CD14-positive monocyte (primary cell): ENCODE data around the gene PEX16. TPM values are rescaled to one million over a fixed set of nuclear protein-coding genes. Genes with fewer than 3 reads are reported as not detected.
A peak's percentile ranks its signal among the peaks of the same experiment; 100 is the strongest.

Source experiments
- DNase-seq, 3 donors: peaks; one replicate each; pipeline ENCODE4 v3.0.0-alpha.2; 2011 to 2022
- H2AFZ ChIP-seq: 2 replicates; pipeline ENCODE4 v1.6.0; 2012; ENCODE audit warnings: mild to moderate bottlenecking, low read depth, low read length, inconsistent platforms; ENCODE audit not compliant: insufficient read depth, poor library complexity, severe bottlenecking
- H3K27ac ChIP-seq, 2 donors: 1 replicate in 1 of 2; 2 replicates in 1 of 2; pipeline ENCODE4 v1.5.1; 2012 to 2013; ENCODE audit warnings: low read length in 2 of 2, control low read depth in 1 of 2, inconsistent platforms in 1 of 2, low read depth in 1 of 2, mild to moderate bottlenecking in 1 of 2
- H3K27me3 ChIP-seq, 2 donors: one replicate each; pipeline versions ENCODE4 v1.6.0 to v1.6.1; 2011 to 2013; ENCODE audit warnings: low read length in 2 of 2; ENCODE audit not compliant: control insufficient read depth in 2 of 2, insufficient read depth in 2 of 2
- H3K36me3 ChIP-seq, 2 donors: replicated peaks in 1 of 2; 1 replicate in 1 of 2; 2 replicates in 1 of 2; pipeline versions ENCODE4 v1.5.1 to v1.6.1; 2012 to 2013; ENCODE audit warnings: low read length in 2 of 2, control low read depth in 1 of 2, inconsistent platforms in 1 of 2, mild to moderate bottlenecking in 1 of 2; ENCODE audit not compliant: insufficient read depth in 2 of 2, control insufficient read depth in 1 of 2
- H3K4me1 ChIP-seq, 2 donors: 1 replicate in 1 of 2; 2 replicates in 1 of 2; pipeline versions ENCODE4 v1.5.1 to v1.6.1; 2012 to 2013; ENCODE audit warnings: low read length in 2 of 2, control low read depth in 1 of 2, inconsistent platforms in 1 of 2, mild to moderate bottlenecking in 1 of 2, moderate library complexity in 1 of 2; ENCODE audit not compliant: insufficient read depth in 2 of 2, control insufficient read depth in 1 of 2
- H3K4me2 ChIP-seq: replicated peaks from 2 replicates; pipeline ENCODE3; 2012; ENCODE audit warnings: low read length, moderate library complexity, mild to moderate bottlenecking; ENCODE audit not compliant: poor library complexity, severe bottlenecking; ENCODE audit errors: extremely low read depth
- H3K4me3 ChIP-seq, 3 experiments: fragments of 200-600 bp in 1 of 3; sonication (generic) in 1 of 3; replicated peaks in 1 of 3; 1 replicate in 2 of 3; 2 replicates in 1 of 3; pipeline ENCODE4 v1.5.1; 2011 to 2013; ENCODE audit warnings: low read length in 3 of 3, mild to moderate bottlenecking in 3 of 3, control low read depth in 2 of 3, low read depth in 2 of 3, inconsistent platforms in 1 of 3, moderate library complexity in 1 of 3
- H3K79me2 ChIP-seq: 2 replicates; pipeline ENCODE4 v1.6.0; 2012; ENCODE audit warnings: mild to moderate bottlenecking, control low read depth, inconsistent platforms, low read length, moderate library complexity; ENCODE audit not compliant: insufficient read depth
- H3K9ac ChIP-seq: 2 replicates; pipeline ENCODE4 v1.6.0; 2017; ENCODE audit warnings: low read length, mild to moderate bottlenecking; ENCODE audit not compliant: insufficient read depth, poor library complexity, severe bottlenecking
- H3K9me3 ChIP-seq, 2 donors: replicated peaks in 1 of 2; 1 replicate in 1 of 2; 2 replicates in 1 of 2; pipeline versions ENCODE4 v1.5.1 to v1.6.1; 2012 to 2013; ENCODE audit warnings: low read length in 2 of 2, control low read depth in 1 of 2; ENCODE audit not compliant: control insufficient read depth in 1 of 2, insufficient read depth in 1 of 2
- H4K20me1 ChIP-seq: 2 replicates; pipeline ENCODE4 v1.6.0; 2012; ENCODE audit warnings: mild to moderate bottlenecking, low read length, control low read depth, moderate library complexity; ENCODE audit not compliant: insufficient read depth
- H3K27ac Mint-ChIP-seq, 7 donors: one replicate each; pipeline ENCODE4 v1.8.0; 2020; ENCODE audit warnings: mild to moderate bottlenecking in 7 of 7, mixed read lengths in 7 of 7, moderate library complexity in 6 of 7, inconsistent platforms in 2 of 7
- H3K27me3 Mint-ChIP-seq, 3 donors: one replicate each; pipeline ENCODE4 v1.8.0; 2021 to 2022; ENCODE audit warnings: low read depth in 3 of 3, mild to moderate bottlenecking in 3 of 3, mixed read lengths in 3 of 3, moderate library complexity in 3 of 3, inconsistent platforms in 1 of 3
- H3K36me3 Mint-ChIP-seq, 2 donors: one replicate each; pipeline ENCODE4 v1.8.0; 2020; ENCODE audit warnings: mixed read lengths in 2 of 2, inconsistent platforms in 1 of 2, mild to moderate bottlenecking in 1 of 2
- H3K4me1 Mint-ChIP-seq: one replicate; pipeline ENCODE4 v1.8.0; 2020; ENCODE audit warnings: mild to moderate bottlenecking, mixed read lengths
- H3K4me3 Mint-ChIP-seq, 2 donors: one replicate each; pipeline ENCODE4 v1.8.0; 2020; ENCODE audit warnings: mild to moderate bottlenecking in 2 of 2, mixed read lengths in 2 of 2, moderate library complexity in 1 of 2
- H3K9me3 Mint-ChIP-seq, 7 donors: one replicate each; pipeline ENCODE4 v1.8.0; 2020 to 2022; ENCODE audit warnings: mixed read lengths in 7 of 7, mild to moderate bottlenecking in 6 of 7, moderate library complexity in 6 of 7, inconsistent platforms in 2 of 7
- CTCF ChIP-seq: fragments of 200-600 bp; IDR thresholded peaks from one replicate; pipeline ENCODE4 v1.8.0; 2022; ENCODE audit warnings: antibody characterized with exemption, mild to moderate bottlenecking
- WGBS: methylation state at CpG from one replicate; pipeline ENCODE4 v1.1.5; 2013; ENCODE audit warnings: missing lambda C conversion rate; ENCODE audit not compliant: insufficient coverage; 5-methylcytosine and 5-hydroxymethylcytosine counted together
- intact Hi-C, 2 donors: fragments of 100-400 bp; cut with micrococcal nuclease; formaldehyde crosslinking; loops; one replicate each; pipeline versions ENCODE4 v1.15.0 to v1.15.1; 2023
- polyA plus RNA-seq, 3 donors: library from polyadenylated mRNA; depleted of rRNA in 1 of 3; unstranded in 2 of 3; stranded (reverse) in 1 of 3; fragments of 300-500 nt in 2 of 3; fragments of >200 nt in 1 of 3; fragmentation: Illumina TruSeq in 2 of 3; gene quantifications; 1 replicate in 2 of 3; 2 replicates in 1 of 3; pipeline ENCODE4 v1.2.3, GENCODE V29; 2012 to 2021

Gene PEX16
- polyA plus RNA-seq, 3 donors: 33.8 to 46.1 (median 35.1) TPM

- Mint-ChIP-seq H3K36me3 (peaks cover 19 to 24% of the 10 kb centered on the region in 2 donors), H3K4me3 (no peak overlapping the region), H3K4me1 (peaks cover 40% of the 10 kb centered on the region), H3K27me3 (peaks cover 19 to 35% (median 30%) of the 10 kb centered on the region in 3 donors), H3K9me3 (peaks cover 0 to 10% (median 6%) of the 10 kb centered on the region in 7 donors), H3K27ac (peak overlapping the region in 1 of 7 donors; percentile 75)
- Histone ChIP-seq H4K20me1 (peaks cover 15% of the 10 kb centered on the region), H3K9me3 (no peaks in the 10 kb centered on the region), H3K4me1 (peaks cover 20 to 35% of the 10 kb centered on the region in 2 donors), H3K79me2 (peaks cover 26% of the 10 kb centered on the region), H3K4me3 (no peak overlapping the region), H3K27me3 (peaks cover 6 to 23% of the 10 kb centered on the region in 2 donors), H2AFZ (no peak overlapping the region), H3K27ac (no peak overlapping the region), H3K36me3 (peaks cover 12 to 15% of the 10 kb centered on the region in 2 donors), H3K9ac (no peak overlapping the region), H3K4me2 (no peak overlapping the region)
- intact Hi-C loops: loop anchor here (5.0 to 10.0 kb wide), 2 partner anchors 73 to 695 kb away; partner anchors contain the start of genes CRY2 (in 2 of the 2), ATG13 (in 1 of the 2) and HARBI1 (in 1 of the 2)
- DNase-seq: no peak
- no peak for TF ChIP-seq CTCF
- WGBS: 59% methylated on average over 5 of the region's 13 CpGs
Observed at GRCh38 chr11:45919806-45920530, 2.3 kb upstream of the PEX16 start.

DNA sequence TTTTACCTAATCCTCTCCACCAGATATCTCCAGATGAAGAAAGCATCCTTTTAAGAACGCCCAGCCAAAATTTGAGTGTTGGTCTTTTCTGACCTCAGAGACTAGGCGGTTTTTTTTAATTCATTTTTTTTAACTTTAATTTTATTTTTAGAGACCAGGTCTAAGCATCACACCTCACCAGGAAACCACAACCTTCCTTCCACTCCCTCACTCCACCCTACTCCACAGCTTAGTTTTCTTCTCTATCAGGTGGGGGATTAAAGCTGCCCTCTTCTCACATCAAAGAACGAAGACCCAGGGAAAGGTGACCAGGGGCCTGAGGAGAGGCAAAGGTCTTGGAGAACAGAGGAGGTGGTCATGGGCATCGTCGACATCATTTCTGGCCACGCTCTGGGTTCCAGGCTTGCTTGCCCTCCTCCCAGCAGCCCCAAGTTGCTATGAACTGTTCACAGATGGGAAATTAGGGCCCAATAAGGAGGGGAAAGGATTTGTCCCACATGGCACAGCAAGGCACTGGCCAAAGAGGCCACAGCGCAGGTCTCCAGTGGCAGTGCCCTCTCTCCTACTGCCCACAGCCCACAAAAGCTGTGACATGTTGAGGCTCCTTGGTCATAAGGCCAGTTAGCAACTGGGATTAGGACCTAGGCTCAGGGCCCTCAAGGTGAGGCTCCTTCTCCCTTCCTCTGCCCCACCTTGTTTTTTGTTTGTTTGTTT, 1.4 kb upstream of the PEX16 start:
- Histone ChIP-seq H3K9me3 (no peaks in the 10 kb centered on the region), H3K27me3 (peaks cover 6 to 23% of the 10 kb centered on the region in 2 donors), H3K4me3 (peak overlapping the region in 2 of 3 experiments; percentile 82 to 91), H3K36me3 (peaks cover 21 to 24% of the 10 kb centered on the region in 2 donors), H3K4me1 (peaks cover 20 to 35% of the 10 kb centered on the region in 2 donors), H3K4me2 (peak overlapping the region; percentile 92), H3K27ac (no peak overlapping the region), H3K79me2 (peaks cover 29% of the 10 kb centered on the region), H2AFZ (peak overlapping the region; percentile 96), H4K20me1 (peaks cover 16% of the 10 kb centered on the region), H3K9ac (peak overlapping the region; percentile 90)
- peaks cover 36% of the 10 kb centered on the region for H3K4me1 Mint-ChIP-seq
- peak overlapping the region in 4 of 7 donors; percentile 28 to 98 (median 96) for H3K27ac Mint-ChIP-seq
- peaks cover 27 to 28% of the 10 kb centered on the region in 2 donors for H3K36me3 Mint-ChIP-seq
- H3K27me3 Mint-ChIP-seq: peaks cover 15 to 29% (median 24%) of the 10 kb centered on the region in 3 donors
- intact Hi-C loops: loop anchor here (5.0 to 10.0 kb wide), 2 partner anchors 72 to 696 kb away; partner anchors contain the start of genes CRY2 (in 2 of the 2), ATG13 (in 1 of the 2) and HARBI1 (in 1 of the 2)
- peaks cover 0 to 10% (median 4%) of the 10 kb centered on the region in 7 donors for H3K9me3 Mint-ChIP-seq
- no peak for TF ChIP-seq CTCF
- peak overlapping the region; percentile 97 to 98 for H3K4me3 Mint-ChIP-seq
- DNase-seq: no peak
- 41% methylated on average over 3 of the region's 7 CpGs for WGBS
